Breast epithelium (tissue), 4 donors: ENCODE measurements around the gene SEL1L3. TPM values are rescaled to one million over a fixed set of nuclear protein-coding genes. Genes with fewer than 3 reads are reported as not detected.

ENCODE experiments used
- DNase-seq, 2 donors: peaks; one replicate each; pipeline ENCODE4 v3.0.0-alpha.2; 2019; ENCODE audit warnings: low spot score in 2 of 2
- H3K27ac ChIP-seq, 2 donors: fragments of 200-600 bp; sonication (generic) in 1 of 2; one replicate each; pipeline ENCODE4 v1.5.1; 2016 to 2019; ENCODE audit warnings: mild to moderate bottlenecking in 1 of 2
- H3K27me3 ChIP-seq, 2 donors: fragments of 200-600 bp; sonication (generic) in 1 of 2; one replicate each; pipeline versions ENCODE4 v1.5.1 to v1.6.0; 2017 to 2019; ENCODE audit warnings: control low read depth in 1 of 2, mild to moderate bottlenecking in 1 of 2
- H3K36me3 ChIP-seq: fragments of 200-600 bp; one replicate; pipeline ENCODE4 v1.5.1; 2019
- H3K4me1 ChIP-seq, 2 donors: fragments of 200-600 bp; sonication (generic); one replicate each; pipeline ENCODE4 v1.5.1; 2016 to 2019; ENCODE audit warnings: control low read depth in 1 of 2
- H3K4me3 ChIP-seq, 3 donors: fragments of 200-600 bp; sonication (generic); 1 replicate in 2 of 3; 2 replicates in 1 of 3; pipeline ENCODE4 v1.5.1; 2016 to 2019; ENCODE audit warnings: mild to moderate bottlenecking in 3 of 3, moderate library complexity in 2 of 3
- H3K9me3 ChIP-seq, 2 donors: fragments of 200-600 bp; sonication (generic) in 1 of 2; one replicate each; pipeline ENCODE4 v1.5.1; 2016 to 2019; ENCODE audit warnings: control low read depth in 1 of 2
- CTCF ChIP-seq, 3 donors: fragments of 450-650 bp; IDR thresholded peaks; one replicate each; pipeline ENCODE4 v1.5.1; 2016 to 2017; ENCODE audit warnings: antibody characterized with exemption in 3 of 3, mild to moderate bottlenecking in 3 of 3, moderate library complexity in 3 of 3
- POLR2A ChIP-seq: fragments of 450-650 bp; IDR thresholded peaks from one replicate; pipeline ENCODE4 v1.6.1; 2016; ENCODE audit warnings: antibody characterized with exemption, mild to moderate bottlenecking, moderate library complexity
- POLR2AphosphoS5 ChIP-seq, 3 donors: sonication (generic); formaldehyde crosslinking; IDR thresholded peaks; one replicate each; pipeline ENCODE4 v1.6.1; 2017; ENCODE audit warnings: antibody characterized with exemption in 3 of 3
- intact Hi-C: fragments of 100-400 bp; cut with DNase I; formaldehyde crosslinking; loops from one replicate; pipeline ENCODE4 v1.15.1; 2023; ENCODE audit warnings: low total_unique reads
- total RNA-seq, 3 donors: library from RNA; depleted of rRNA; stranded (reverse); fragments of >200 nt; gene quantifications; one replicate each; pipeline ENCODE4 v1.1.0, GENCODE V29; 2016

SEL1L3 gene
- total RNA-seq, 3 donors from 2014 or later: 10.7 to 15.5 (median 14.7) TPM

- no peaks in the 10 kb centered on the region for H3K36me3 ChIP-seq
- H3K27ac ChIP-seq: no peak overlapping the region
- no peak for DNase-seq
- H3K4me3 ChIP-seq: no peak overlapping the region
- H3K27me3 ChIP-seq: no peaks in the 10 kb centered on the region
- intact Hi-C loops: no loop called here
- H3K4me1 ChIP-seq: no peaks in the 10 kb centered on the region
- TF ChIP-seq POLR2A: no peak
- no peak for TF ChIP-seq POLR2AphosphoS5 (IDR thresholded peaks at IDR 0.05)
- TF ChIP-seq CTCF (IDR thresholded peaks at IDR 0.05): no peak
- no peaks in the 10 kb centered on the region for H3K9me3 ChIP-seq
These were observed 41.3 kb upstream of the SEL1L3 start for GRCh38 chr4:25903900-25904747.

DNA sequence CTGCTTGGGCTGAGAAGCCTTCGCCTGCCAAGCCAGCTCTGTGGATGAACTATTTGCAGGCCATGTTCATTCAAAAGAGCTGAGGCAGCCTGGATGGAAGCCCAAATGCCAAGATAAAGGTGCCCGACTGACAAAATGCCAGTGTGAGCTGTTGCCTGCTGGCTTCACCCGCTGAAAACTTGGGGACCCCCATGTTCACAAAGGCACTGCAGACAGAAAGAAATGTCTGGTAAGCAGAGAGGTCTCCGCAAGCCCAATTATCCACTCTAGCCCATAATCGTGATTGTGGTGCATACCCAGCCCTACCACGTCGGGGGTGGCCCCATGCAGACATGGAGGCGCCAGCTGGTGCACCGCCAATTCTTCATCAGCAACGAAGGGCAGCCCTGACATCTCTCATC lies 38.2 kb upstream of the SEL1L3 start:
- Histone ChIP-seq H3K4me1 (no peaks in the 10 kb centered on the region), H3K9me3 (no peaks in the 10 kb centered on the region), H3K27ac (no peak overlapping the region), H3K27me3 (no peaks in the 10 kb centered on the region), H3K4me3 (no peak overlapping the region), H3K36me3 (no peaks in the 10 kb centered on the region)
- DNase-seq: no peak
- intact Hi-C loops: no loop called here
- no peak for TF ChIP-seq POLR2AphosphoS5 (IDR thresholded peaks at IDR 0.05)
- TF ChIP-seq CTCF (IDR thresholded peaks at IDR 0.05): no peak
- TF ChIP-seq POLR2A: no peak

GRCh38 chr4:25900310-25900709 lies 37.5 kb upstream of the SEL1L3 start:
- no peak for TF ChIP-seq POLR2AphosphoS5 (IDR thresholded peaks at IDR 0.05)
- no peak for TF ChIP-seq CTCF (IDR thresholded peaks at IDR 0.05)
- no peak for TF ChIP-seq POLR2A
- Histone ChIP-seq H3K4me3 (no peak overlapping the region), H3K36me3 (no peaks in the 10 kb centered on the region), H3K9me3 (no peaks in the 10 kb centered on the region), H3K27me3 (no peaks in the 10 kb centered on the region), H3K27ac (no peak overlapping the region), H3K4me1 (no peaks in the 10 kb centered on the region)
- intact Hi-C loops: no loop called here
- DNase-seq: no peak

GRCh38 chr4:25896776-25897539 lies 34.2 kb upstream of the SEL1L3 start:
- no peaks in the 10 kb centered on the region for H3K36me3 ChIP-seq
- no peaks in the 10 kb centered on the region for H3K4me1 ChIP-seq
- no peak overlapping the region for H3K27ac ChIP-seq
- no peaks in the 10 kb centered on the region for H3K27me3 ChIP-seq
- H3K4me3 ChIP-seq: no peak overlapping the region
- TF ChIP-seq CTCF (IDR thresholded peaks at IDR 0.05) (no peak), POLR2A (no peak), POLR2AphosphoS5 (IDR thresholded peaks at IDR 0.05) (no peak)
- intact Hi-C loops: no loop called here
- DNase-seq: no peak
- H3K9me3 ChIP-seq: no peaks in the 10 kb centered on the region

DNA sequence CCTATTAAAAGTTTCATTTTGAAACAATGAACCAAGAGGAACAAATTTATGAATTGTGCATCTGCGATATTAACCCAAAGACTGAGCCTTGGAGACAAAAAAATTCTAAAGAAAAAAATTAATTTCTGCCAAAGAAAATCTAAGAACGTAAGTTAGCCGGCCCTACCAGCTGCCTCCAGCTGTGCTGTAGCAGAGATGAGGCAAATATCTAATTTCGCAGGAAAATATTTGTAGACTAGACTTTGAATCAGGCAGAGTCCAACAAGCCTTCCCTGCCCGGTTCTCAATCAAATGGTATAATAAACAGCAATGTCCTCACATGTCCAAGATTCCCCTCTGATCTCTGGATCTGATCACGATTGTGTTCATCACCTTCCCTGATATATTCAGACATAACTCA lies 30.0 kb upstream of the SEL1L3 start:
- Histone ChIP-seq H3K27ac (no peak overlapping the region), H3K9me3 (no peaks in the 10 kb centered on the region), H3K4me1 (no peaks in the 10 kb centered on the region), H3K36me3 (no peaks in the 10 kb centered on the region), H3K4me3 (no peak overlapping the region), H3K27me3 (no peaks in the 10 kb centered on the region)
- TF ChIP-seq CTCF (IDR thresholded peaks at IDR 0.05) (no peak), POLR2AphosphoS5 (IDR thresholded peaks at IDR 0.05) (no peak), POLR2A (no peak)
- intact Hi-C loops: no loop called here
- DNase-seq: no peak
